Measurements from ENCODE around the gene MEF2C. TPM values are rescaled to one million over a fixed set of nuclear protein-coding genes. Genes with fewer than 3 reads are reported as not detected.
A peak's percentile ranks its signal among the peaks of the same experiment; 100 is the strongest.

Gene MEF2C
- total RNA-seq, 1 donor from 2014 or later = under 0.01 TPM

GRCh38 chr5:88724201-88724600, 158.8 kb downstream of the MEF2C start:
- Histone ChIP-seq H3K36me3 (ENCODE audit: control insufficient read depth, insufficient read depth, low read length) (no peaks in the 10 kb centered on the region), H3K4me3 (ENCODE audit: low read depth, low read length) (no peak overlapping the region), H3K27me3 (ENCODE audit: control insufficient read depth, insufficient read depth, low read length) (peaks cover 1% of the 10 kb centered on the region)
- TF ChIP-seq CTCF (IDR thresholded peaks at IDR 0.05; ENCODE audit: insufficient read depth, low read length, severe bottlenecking) = peak; percentile 22
- DNase-seq (ENCODE audit: low read depth) (peak; percentile 42), FAIRE-seq (no peak)

- H3K36me3 ChIP-seq (ENCODE audit: control insufficient read depth, insufficient read depth, low read length) = no peaks in the 10 kb centered on the region
- H3K27me3 ChIP-seq (ENCODE audit: control insufficient read depth, insufficient read depth, low read length) = peaks cover 1% of the 10 kb centered on the region
- DNase-seq (ENCODE audit: low read depth) (no peak), FAIRE-seq (no peak)
- TF ChIP-seq CTCF (IDR thresholded peaks at IDR 0.05; ENCODE audit: insufficient read depth, low read length, severe bottlenecking) = no peak
- H3K4me3 ChIP-seq (ENCODE audit: low read depth, low read length) = no peak overlapping the region
Measured at GRCh38 chr5:88722546-88723073, 160.4 kb downstream of the MEF2C start.

GRCh38 chr5:88719434-88719833, 163.6 kb downstream of the MEF2C start:
- FAIRE-seq (no peak), DNase-seq (ENCODE audit: low read depth) (no peak)
- H3K4me3 ChIP-seq (ENCODE audit: low read depth, low read length) = no peak overlapping the region
- no peaks in the 10 kb centered on the region for H3K27me3 ChIP-seq (ENCODE audit: control insufficient read depth, insufficient read depth, low read length)
- TF ChIP-seq CTCF (IDR thresholded peaks at IDR 0.05; ENCODE audit: insufficient read depth, low read length, severe bottlenecking) = no peak
- H3K36me3 ChIP-seq (ENCODE audit: control insufficient read depth, insufficient read depth, low read length) = no peaks in the 10 kb centered on the region

- no peak for TF ChIP-seq CTCF (IDR thresholded peaks at IDR 0.05; ENCODE audit: insufficient read depth, low read length, severe bottlenecking)
- FAIRE-seq (no peak), DNase-seq (ENCODE audit: low read depth) (no peak)
- H3K36me3 ChIP-seq (ENCODE audit: control insufficient read depth, insufficient read depth, low read length) = no peaks in the 10 kb centered on the region
- H3K4me3 ChIP-seq (ENCODE audit: low read depth, low read length) = no peak overlapping the region
- H3K27me3 ChIP-seq (ENCODE audit: control insufficient read depth, insufficient read depth, low read length) = no peaks in the 10 kb centered on the region
Measured at GRCh38 chr5:88718736-88719135, 164.2 kb downstream of the MEF2C start.

GRCh38 chr5:88716101-88716500, 166.9 kb downstream of the MEF2C start:
- FAIRE-seq = no peak
- Histone ChIP-seq H3K36me3 (ENCODE audit: control insufficient read depth, insufficient read depth, low read length) (no peaks in the 10 kb centered on the region), H3K27me3 (ENCODE audit: control insufficient read depth, insufficient read depth, low read length) (no peaks in the 10 kb centered on the region), H3K4me3 (ENCODE audit: low read depth, low read length) (no peak overlapping the region)
- DNase-seq (ENCODE audit: low read depth) = no peak
- TF ChIP-seq CTCF (IDR thresholded peaks at IDR 0.05; ENCODE audit: insufficient read depth, low read length, severe bottlenecking) = no peak

GRCh38 chr5:88715503-88715902, 167.5 kb downstream of the MEF2C start:
- DNase-seq (ENCODE audit: low read depth) (no peak), FAIRE-seq (no peak)
- no peak overlapping the region for H3K4me3 ChIP-seq (ENCODE audit: low read depth, low read length)
- TF ChIP-seq CTCF (IDR thresholded peaks at IDR 0.05; ENCODE audit: insufficient read depth, low read length, severe bottlenecking) = no peak
- no peaks in the 10 kb centered on the region for H3K27me3 ChIP-seq (ENCODE audit: control insufficient read depth, insufficient read depth, low read length)
- no peaks in the 10 kb centered on the region for H3K36me3 ChIP-seq (ENCODE audit: control insufficient read depth, insufficient read depth, low read length)
